SK-N-SH treated with all-trans-retinoic acid at 6 μM for 48 hours (cell line): ENCODE results near the gene PAQR5.

Source experiments
- BACH2 ChIP-seq: fragments of 250-450 bp; sonication (Bioruptor Pico); IDR thresholded peaks from 2 replicates; pipeline ENCODE4 v1.9.0; 2021; ENCODE audit warnings: mild to moderate bottlenecking, borderline replicate concordance
- CSDC2 ChIP-seq: fragments of 250-450 bp; sonication (Bioruptor Pico); IDR thresholded peaks from 2 replicates; pipeline ENCODE4 v1.5.0; 2020; ENCODE audit warnings: mild to moderate bottlenecking, moderate library complexity
- ESRRG ChIP-seq: fragments of 250-450 bp; sonication (Bioruptor Pico); IDR thresholded peaks from 2 replicates; pipeline ENCODE4 v1.6.1; 2021; ENCODE audit warnings: mild to moderate bottlenecking
- GLIS3 ChIP-seq: fragments of 250-450 bp; sonication (Bioruptor Pico); IDR thresholded peaks from 2 replicates; pipeline ENCODE4 v1.5.0; 2020; ENCODE audit warnings: mild to moderate bottlenecking, moderate library complexity
- PPARA ChIP-seq: fragments of 250-450 bp; sonication (Bioruptor Pico); IDR thresholded peaks from 2 replicates; pipeline ENCODE4 v1.5.0; 2020; ENCODE audit warnings: mild to moderate bottlenecking, borderline replicate concordance
- SNAI2 ChIP-seq: fragments of 250-450 bp; sonication (Bioruptor Pico); IDR thresholded peaks from 2 replicates; pipeline ENCODE4 v1.5.0; 2020; ENCODE audit warnings: mild to moderate bottlenecking, moderate library complexity
- TCF4 ChIP-seq: fragments of 250-450 bp; sonication (Bioruptor Pico); IDR thresholded peaks from 2 replicates; pipeline ENCODE4 v1.8.0; 2021; ENCODE audit warnings: mild to moderate bottlenecking, moderate library complexity, borderline replicate concordance
- ZFP3 ChIP-seq: fragments of 250-450 bp; sonication (Bioruptor Pico); IDR thresholded peaks from 2 replicates; pipeline ENCODE4 v1.5.0; 2020; ENCODE audit warnings: mild to moderate bottlenecking, moderate library complexity
- ZFP30 ChIP-seq: fragments of 450-650 bp; formaldehyde crosslinking; IDR thresholded peaks from 2 replicates; pipeline ENCODE4 v1.5.0; 2022; ENCODE audit warnings: mild to moderate bottlenecking, moderate library complexity
- TF ChIP-seq, protein P1 (sequence below): fragments of 250-450 bp; sonication (Bioruptor Pico); IDR thresholded peaks from 2 replicates; pipeline ENCODE4 v1.8.0; 2021; ENCODE audit warnings: low read depth, mild to moderate bottlenecking, moderate library complexity, borderline replicate concordance
- TF ChIP-seq, protein P2 (sequence below): fragments of 250-450 bp; sonication (Bioruptor Pico); IDR thresholded peaks from 2 replicates; pipeline ENCODE4 v1.5.1; 2020; ENCODE audit warnings: low read depth, mild to moderate bottlenecking, moderate library complexity
- TF ChIP-seq, protein P3 (sequence below): fragments of 250-450 bp; sonication (Bioruptor Pico); IDR thresholded peaks from 2 replicates; pipeline ENCODE4 v1.8.0; 2020; ENCODE audit warnings: mild to moderate bottlenecking, moderate library complexity, borderline replicate concordance

DNA sequence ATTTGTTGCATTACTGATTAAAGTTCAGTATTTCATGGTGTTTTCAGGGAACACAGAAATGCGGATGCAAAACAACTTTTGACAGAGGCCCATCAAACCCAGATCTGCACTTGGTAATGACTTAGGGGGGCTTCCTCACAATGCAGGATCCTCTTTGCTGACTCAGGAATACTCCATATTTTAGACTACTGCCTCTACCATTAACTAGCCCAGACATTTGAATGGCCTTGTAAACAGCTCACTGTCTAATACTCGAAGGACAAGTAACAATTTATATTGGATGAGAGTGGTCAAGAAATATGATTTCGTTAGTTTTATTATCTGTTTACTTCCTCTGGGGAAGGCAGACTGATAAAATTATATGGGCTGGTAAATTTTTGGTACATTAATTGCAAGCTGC is 106.4 kb downstream of the PAQR5 start:
- TF ChIP-seq ESRRG (CRISPR knock-in tag) = no peak
- TF ChIP-seq, protein P1, sequence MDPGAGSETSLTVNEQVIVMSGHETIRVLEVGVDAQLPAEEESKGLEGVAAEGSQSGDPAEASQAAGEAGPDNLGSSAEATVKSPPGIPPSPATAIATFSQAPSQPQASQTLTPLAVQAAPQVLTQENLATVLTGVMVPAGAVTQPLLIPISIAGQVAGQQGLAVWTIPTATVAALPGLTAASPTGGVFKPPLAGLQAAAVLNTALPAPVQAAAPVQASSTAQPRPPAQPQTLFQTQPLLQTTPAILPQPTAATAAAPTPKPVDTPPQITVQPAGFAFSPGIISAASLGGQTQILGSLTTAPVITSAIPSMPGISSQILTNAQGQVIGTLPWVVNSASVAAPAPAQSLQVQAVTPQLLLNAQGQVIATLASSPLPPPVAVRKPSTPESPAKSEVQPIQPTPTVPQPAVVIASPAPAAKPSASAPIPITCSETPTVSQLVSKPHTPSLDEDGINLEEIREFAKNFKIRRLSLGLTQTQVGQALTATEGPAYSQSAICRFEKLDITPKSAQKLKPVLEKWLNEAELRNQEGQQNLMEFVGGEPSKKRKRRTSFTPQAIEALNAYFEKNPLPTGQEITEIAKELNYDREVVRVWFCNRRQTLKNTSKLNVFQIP (CRISPR knock-in tag) = no peak
- no peak for TF ChIP-seq ZFP30 (CRISPR knock-in tag)
- TF ChIP-seq ZFP3 (CRISPR knock-in tag) = no peak
- TF ChIP-seq SNAI2 (CRISPR knock-in tag) = no peak
- TF ChIP-seq BACH2 (CRISPR knock-in tag) = no peak
- TF ChIP-seq, protein P2, sequence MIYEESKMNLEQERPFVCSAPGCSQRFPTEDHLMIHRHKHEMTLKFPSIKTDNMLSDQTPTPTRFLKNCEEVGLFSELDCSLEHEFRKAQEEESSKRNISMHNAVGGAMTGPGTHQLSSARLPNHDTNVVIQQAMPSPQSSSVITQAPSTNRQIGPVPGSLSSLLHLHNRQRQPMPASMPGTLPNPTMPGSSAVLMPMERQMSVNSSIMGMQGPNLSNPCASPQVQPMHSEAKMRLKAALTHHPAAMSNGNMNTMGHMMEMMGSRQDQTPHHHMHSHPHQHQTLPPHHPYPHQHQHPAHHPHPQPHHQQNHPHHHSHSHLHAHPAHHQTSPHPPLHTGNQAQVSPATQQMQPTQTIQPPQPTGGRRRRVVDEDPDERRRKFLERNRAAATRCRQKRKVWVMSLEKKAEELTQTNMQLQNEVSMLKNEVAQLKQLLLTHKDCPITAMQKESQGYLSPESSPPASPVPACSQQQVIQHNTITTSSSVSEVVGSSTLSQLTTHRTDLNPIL (CRISPR knock-in tag) = no peak
- no peak for TF ChIP-seq TCF4 (CRISPR knock-in tag)
- no peak for TF ChIP-seq PPARA
- TF ChIP-seq CSDC2 (CRISPR knock-in tag) = no peak
- TF ChIP-seq, protein P3, sequence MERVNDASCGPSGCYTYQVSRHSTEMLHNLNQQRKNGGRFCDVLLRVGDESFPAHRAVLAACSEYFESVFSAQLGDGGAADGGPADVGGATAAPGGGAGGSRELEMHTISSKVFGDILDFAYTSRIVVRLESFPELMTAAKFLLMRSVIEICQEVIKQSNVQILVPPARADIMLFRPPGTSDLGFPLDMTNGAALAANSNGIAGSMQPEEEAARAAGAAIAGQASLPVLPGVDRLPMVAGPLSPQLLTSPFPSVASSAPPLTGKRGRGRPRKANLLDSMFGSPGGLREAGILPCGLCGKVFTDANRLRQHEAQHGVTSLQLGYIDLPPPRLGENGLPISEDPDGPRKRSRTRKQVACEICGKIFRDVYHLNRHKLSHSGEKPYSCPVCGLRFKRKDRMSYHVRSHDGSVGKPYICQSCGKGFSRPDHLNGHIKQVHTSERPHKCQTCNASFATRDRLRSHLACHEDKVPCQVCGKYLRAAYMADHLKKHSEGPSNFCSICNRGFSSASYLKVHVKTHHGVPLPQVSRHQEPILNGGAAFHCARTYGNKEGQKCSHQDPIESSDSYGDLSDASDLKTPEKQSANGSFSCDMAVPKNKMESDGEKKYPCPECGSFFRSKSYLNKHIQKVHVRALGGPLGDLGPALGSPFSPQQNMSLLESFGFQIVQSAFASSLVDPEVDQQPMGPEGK (CRISPR knock-in tag) = no peak
- TF ChIP-seq GLIS3 = no peak
